Stimulated activated CD4-positive, alpha-beta T cell treated with anti-CD3 and anti-CD28 coated beads, Interleukin-4, amount 100 ng/mL, for 48 hours (primary cell): ENCODE data around the gene PDRG1.
"Not testable (repeated sequence)": the region's sequence is repeated elsewhere in the genome, so short reads cannot be mapped to it uniquely, and the experiment has no call there.

ENCODE experiments used
- DNase-seq, 2 donors: peaks; one replicate each; pipeline ENCODE4 v3.0.0-alpha.2; 2020; ENCODE audit warnings: low read depth in 2 of 2

Gene PDRG1

GRCh38 chr20:31966991-31967655 is 15.3 kb upstream of the PDRG1 start:
- DNase-seq, result no peak

GRCh38 chr20:31963889-31964288 is 12.0 kb upstream of the PDRG1 start:
- no peak for DNase-seq

GRCh38 chr20:31962761-31963160 is 10.9 kb upstream of the PDRG1 start:
- no peak for DNase-seq

GRCh38 chr20:31956556-31957526 is 5.0 kb upstream of the PDRG1 start:
- DNase-seq, result no peak

- no peak for DNase-seq
Measured at GRCh38 chr20:31954500-31954899, 2.7 kb upstream of the PDRG1 start.

GRCh38 chr20:31953556-31954148 is 1.8 kb upstream of the PDRG1 start:
- no peak for DNase-seq

- no peak for DNase-seq
Measured at GRCh38 chr20:31951203-31951529, 680 bp downstream of the PDRG1 start.

- DNase-seq, result no peak
Measured at GRCh38 chr20:31949877-31950646, 1.8 kb downstream of the PDRG1 start.

- DNase-seq, result no peak
Measured at GRCh38 chr20:31948008-31948407, 3.8 kb downstream of the PDRG1 start.

- no peak for DNase-seq
Measured at GRCh38 chr20:31945785-31946184, 6.1 kb downstream of the PDRG1 start.

- DNase-seq, result no peak
Measured at GRCh38 chr20:31945319-31945718, 6.5 kb downstream of the PDRG1 start.

- DNase-seq, result no peak
Measured at GRCh38 chr20:31943052-31943471, 8.8 kb downstream of the PDRG1 start.

- no peak for DNase-seq
Measured at GRCh38 chr20:31939661-31940060, 12.2 kb downstream of the PDRG1 start.

- no peak for DNase-seq
Measured at GRCh38 chr20:31937820-31938219, 14.0 kb downstream of the PDRG1 start.

GRCh38 chr20:31936420-31936819 is 15.4 kb downstream of the PDRG1 start:
- DNase-seq, result no peak

- no peak for DNase-seq
Measured at GRCh38 chr20:31934968-31935764, 16.7 kb downstream of the PDRG1 start.

- no peak for DNase-seq
Measured at GRCh38 chr20:31934491-31934890, 17.4 kb downstream of the PDRG1 start.

- no peak for DNase-seq
Measured at GRCh38 chr20:31933698-31934097, 18.1 kb downstream of the PDRG1 start.

GRCh38 chr20:31930779-31931178 is 21.1 kb downstream of the PDRG1 start:
- no peak for DNase-seq

- DNase-seq, result not testable (repeated sequence)
Measured at GRCh38 chr20:31929631-31930030, 22.2 kb downstream of the PDRG1 start.

- DNase-seq, result no peak
Measured at GRCh38 chr20:31927627-31928159, 24.2 kb downstream of the PDRG1 start.
